H1 (cell line): ENCODE results near the gene TCF4. TPM values are rescaled to one million over a fixed set of nuclear protein-coding genes. Genes with fewer than 3 reads are reported as not detected.

Experiments
- CTCF ChIA-PET: fragments of 300-600 bp; sonication (Branson Sonifier 250); formaldehyde crosslinking; loops from one replicate; lab custom pipeline; 2021; ENCODE audit not compliant: partially characterized antibody; lab: Charles Lee
- POLR2A ChIA-PET: fragments of 300-600 bp; sonication (Branson Sonifier 250); formaldehyde crosslinking; loops from one replicate; lab custom pipeline; 2021; ENCODE audit warnings: inconsistent platforms; ENCODE audit not compliant: partially characterized antibody; lab: Charles Lee
- DNase-seq, 2 experiments: peaks; one replicate each; pipeline versions ENCODE4 v3.0.0 to v3.0.0-alpha.2; 2010 to 2022; ENCODE audit warnings: low spot score in 2 of 2, low read depth in 1 of 2, mixed read lengths in 1 of 2
- FAIRE-seq: peaks from 2 replicates; lab custom pipeline; 2011; peaks lifted over from hg19 to GRCh38; lab: Jason Lieb, UNC
- H2AFZ ChIP-seq: 2 replicates; pipeline ENCODE4 v1.8.1; 2012; ENCODE audit warnings: low read length, inconsistent platforms
- H2AK5ac ChIP-seq: 2 replicates; pipeline ENCODE4 v1.6.1; 2013; ENCODE audit warnings: low read depth, low read length
- H2BK120ac ChIP-seq: replicated peaks from 2 replicates; pipeline ENCODE3; 2013; ENCODE audit warnings: low read depth, low read length, inconsistent platforms
- H2BK12ac ChIP-seq: 2 replicates; pipeline ENCODE4 v1.6.1; 2013; ENCODE audit warnings: low read depth, low read length
- H2BK15ac ChIP-seq: 2 replicates; pipeline ENCODE4 v1.6.1; 2013; ENCODE audit warnings: low read length
- H2BK20ac ChIP-seq: 2 replicates; pipeline ENCODE4 v1.6.1; 2013; ENCODE audit warnings: low read length
- H2BK5ac ChIP-seq: 2 replicates; pipeline ENCODE4 v1.6.1; 2013; ENCODE audit warnings: low read depth, low read length
- H3K14ac ChIP-seq: 2 replicates; pipeline ENCODE4 v1.6.1; 2013; ENCODE audit warnings: inconsistent platforms; ENCODE audit not compliant: insufficient read length
- H3K18ac ChIP-seq: 2 replicates; pipeline ENCODE4 v1.6.1; 2013; ENCODE audit warnings: low read length; ENCODE audit errors: extremely low read depth
- H3K23ac ChIP-seq: 2 replicates; pipeline ENCODE4 v1.6.1; 2013; ENCODE audit warnings: inconsistent platforms; ENCODE audit not compliant: insufficient read length
- H3K23me2 ChIP-seq: 2 replicates; pipeline ENCODE4 v1.6.1; 2013; ENCODE audit warnings: low read depth, low read length
- H3K27ac ChIP-seq: 2 replicates; pipeline ENCODE4 v1.6.1; 2011; ENCODE audit warnings: low read depth, low read length, inconsistent platforms
- H3K27me3 ChIP-seq, 4 experiments: replicated peaks in 1 of 4; 1 replicate in 1 of 4; 2 replicates in 3 of 4; pipeline versions ENCODE4 v1.6.1 to v1.8.1; 2011 to 2013; ENCODE audit warnings: low read length in 3 of 4, mild to moderate bottlenecking in 3 of 4, inconsistent platforms in 2 of 4, mixed read lengths in 2 of 4, moderate library complexity in 1 of 4; ENCODE audit not compliant: control insufficient read depth in 3 of 4, insufficient read depth in 3 of 4; ENCODE audit errors: extremely low read depth in 1 of 4
- H3K36me3 ChIP-seq, 4 experiments: 2 replicates each; pipeline versions ENCODE4 v1.6.1 to v1.8.1; 2011 to 2013; ENCODE audit warnings: mild to moderate bottlenecking in 4 of 4, low read length in 3 of 4, moderate library complexity in 2 of 4, control low read depth in 1 of 4, inconsistent platforms in 1 of 4; ENCODE audit not compliant: insufficient read depth in 4 of 4, control insufficient read depth in 2 of 4
- H3K4ac ChIP-seq: replicated peaks from 2 replicates; pipeline ENCODE3; 2013; ENCODE audit warnings: low read length, low read depth, mixed read lengths, inconsistent platforms; ENCODE audit not compliant: insufficient read length
- H3K4me1 ChIP-seq, 4 experiments: replicated peaks in 1 of 4; 1 replicate in 1 of 4; 2 replicates in 3 of 4; pipeline versions ENCODE4 v1.6.1 to v1.8.1; 2011 to 2013; ENCODE audit warnings: low read length in 3 of 4, inconsistent platforms in 2 of 4, mixed read lengths in 1 of 4; ENCODE audit not compliant: insufficient read depth in 4 of 4, control insufficient read depth in 3 of 4
- H3K4me2 ChIP-seq, 2 experiments: 2 replicates each; pipeline versions ENCODE4 v1.6.1 to v1.8.1; 2011 to 2013; ENCODE audit warnings: low read depth in 2 of 2, low read length in 2 of 2, control low read depth in 1 of 2, inconsistent platforms in 1 of 2, mild to moderate bottlenecking in 1 of 2; ENCODE audit not compliant: insufficient read depth in 1 of 2
- H3K4me3 ChIP-seq, 4 experiments: fragments of 200-600, 300-600 bp in 1 of 4; sonication (generic), shearing (Covaris generic), sonication (Bioruptor Twin) in 1 of 4; 2 replicates each; pipeline versions ENCODE4 v1.5.1 to v1.8.1; 2011 to 2016; ENCODE audit warnings: low read length in 4 of 4, low read depth in 3 of 4, control low read depth in 2 of 4, inconsistent platforms in 2 of 4, mild to moderate bottlenecking in 2 of 4, mixed read lengths in 1 of 4, moderate library complexity in 1 of 4; ENCODE audit not compliant: insufficient read depth in 2 of 4; ENCODE audit errors: extremely low read depth in 1 of 4
- H3K56ac ChIP-seq: replicated peaks from 2 replicates; pipeline ENCODE3; 2013; ENCODE audit warnings: low read depth, mild to moderate bottlenecking, mixed read lengths, low read length, inconsistent platforms; ENCODE audit not compliant: insufficient read length
- H3K79me1 ChIP-seq: 2 replicates; pipeline ENCODE4 v1.6.1; 2013; ENCODE audit warnings: low read depth, low read length, control low read depth
- H3K79me2 ChIP-seq, 2 experiments: 2 replicates each; pipeline versions ENCODE4 v1.6.1 to v1.8.1; 2012 to 2013; ENCODE audit warnings: low read length in 2 of 2, mild to moderate bottlenecking in 2 of 2, inconsistent platforms in 1 of 2; ENCODE audit not compliant: insufficient read depth in 2 of 2, control insufficient read depth in 1 of 2
- H3K9ac ChIP-seq, 4 experiments: replicated peaks in 1 of 4; 1 replicate in 1 of 4; 2 replicates in 3 of 4; pipeline versions ENCODE4 v1.6.1 to v1.8.1; 2011 to 2013; ENCODE audit warnings: low read depth in 3 of 4, low read length in 3 of 4, control low read depth in 2 of 4, mild to moderate bottlenecking in 2 of 4, moderate library complexity in 2 of 4, inconsistent platforms in 1 of 4; ENCODE audit errors: extremely low read depth in 1 of 4
- H3K9me3 ChIP-seq, 2 experiments: 2 replicates each; pipeline versions ENCODE4 v1.6.1 to v1.8.1; 2012 to 2013; ENCODE audit warnings: mild to moderate bottlenecking in 2 of 2, moderate library complexity in 2 of 2, control low read depth in 1 of 2, inconsistent platforms in 1 of 2, low read depth in 1 of 2, low read length in 1 of 2, mixed read lengths in 1 of 2; ENCODE audit not compliant: insufficient read depth in 2 of 2
- H4K20me1 ChIP-seq, 2 experiments: replicated peaks in 1 of 2; 2 replicates each; pipeline versions ENCODE3 to v1.8.1; 2011 to 2013; ENCODE audit warnings: inconsistent platforms in 2 of 2, low read length in 2 of 2, mild to moderate bottlenecking in 1 of 2; ENCODE audit not compliant: insufficient read depth in 2 of 2, control insufficient read depth in 1 of 2
- H4K5ac ChIP-seq: 2 replicates; pipeline ENCODE4 v1.6.1; 2013; ENCODE audit warnings: low read length, low read depth, mixed read lengths, inconsistent platforms; ENCODE audit not compliant: insufficient read length
- H4K8ac ChIP-seq: 2 replicates; pipeline ENCODE4 v1.8.0; 2013; ENCODE audit warnings: mild to moderate bottlenecking, moderate library complexity, low read length, inconsistent platforms; ENCODE audit not compliant: insufficient read depth; ENCODE audit errors: extremely low read depth
- H4K91ac ChIP-seq: replicated peaks from 2 replicates; pipeline ENCODE3; 2013; ENCODE audit warnings: low read length, mixed read lengths, inconsistent platforms; ENCODE audit not compliant: insufficient read length
- CHD2 ChIP-seq: IDR thresholded peaks from 2 replicates; pipeline ENCODE4 v1.6.1; 2012; ENCODE audit warnings: low read length, improper control_type of control experiment
- EGR1 ChIP-seq: IDR thresholded peaks from 2 replicates; pipeline ENCODE4 v1.6.1; 2011; ENCODE audit warnings: low read depth, low read length, borderline replicate concordance
- POU5F1 ChIP-seq: IDR thresholded peaks from 2 replicates; pipeline ENCODE4 v1.6.1; 2011; ENCODE audit warnings: low read depth, mild to moderate bottlenecking, low read length, moderate library complexity
- RAD21 ChIP-seq, 2 experiments: IDR thresholded peaks in 1 of 2; conservative IDR thresholded peaks in 1 of 2; 2 replicates each; pipeline ENCODE4 v1.6.1; 2011; ENCODE audit warnings: low read depth in 2 of 2, low read length in 2 of 2, improper control_type of control experiment in 1 of 2, inconsistent platforms in 1 of 2, mild to moderate bottlenecking in 1 of 2, moderate library complexity in 1 of 2
- RBBP5 ChIP-seq: IDR thresholded peaks from 2 replicates; pipeline ENCODE4 v1.7.1; 2012; ENCODE audit warnings: low read depth, mild to moderate bottlenecking, inconsistent platforms, low read length, moderate library complexity, borderline replicate concordance
- SP4 ChIP-seq: IDR thresholded peaks from 2 replicates; pipeline ENCODE4 v1.6.1; 2012; ENCODE audit warnings: low read length, inconsistent platforms
- TAF7 ChIP-seq: optimal IDR thresholded peaks from 2 replicates; pipeline ENCODE3; 2011; ENCODE audit warnings: low read depth, mild to moderate bottlenecking, inconsistent platforms, low read length, moderate library complexity, borderline replicate concordance
- TBP ChIP-seq: IDR thresholded peaks from 2 replicates; pipeline ENCODE4 v1.6.1; 2011; ENCODE audit warnings: low read depth, low read length, improper control_type of control experiment
- TEAD4 ChIP-seq: IDR thresholded peaks from 2 replicates; pipeline ENCODE4 v1.6.1; 2012; ENCODE audit warnings: low read depth, low read length, inconsistent platforms, mixed read lengths
- YY1 ChIP-seq: IDR thresholded peaks from 2 replicates; pipeline ENCODE4 v1.6.1; 2011; ENCODE audit warnings: low read depth, mild to moderate bottlenecking, low read length
- WGBS, 2 experiments: shearing (Covaris generic) in 1 of 2; methylation state at CpG; one replicate each; pipeline versions ENCODE4 v1.1.6 to v1.1.7; 2013 to 2015; ENCODE audit warnings: low lambda C conversion rate in 2 of 2, mixed read lengths in 2 of 2, inconsistent platforms in 1 of 2, low coverage in 1 of 2, missing lambda C conversion rate in 1 of 2; ENCODE audit not compliant: insufficient replicate concordance in 2 of 2, insufficient coverage in 1 of 2, insufficient read length in 1 of 2; ENCODE audit errors: extremely low coverage in 1 of 2, missing lambda C conversion rate in 1 of 2; 5-methylcytosine and 5-hydroxymethylcytosine counted together
- polyA plus RNA-seq, 7 experiments: library from polyadenylated mRNA; depleted of rRNA in 3 of 7; stranded (reverse) in 5 of 7; unstranded in 2 of 7; fragments of >200 nt in 5 of 7; fragments of 200-250 nt in 2 of 7; gene quantifications; 1 replicate in 5 of 7; 2 replicates in 1 of 7; 4 replicates in 1 of 7; pipeline versions ENCODE4 v1.2.1 to v1.2.3, GENCODE V29; 2011 to 2013; ENCODE audit warnings: missing spikeins in 2 of 7, mixed read lengths in 2 of 7
- total RNA-seq: library from RNA; stranded (reverse); fragmentation: NEBNext Ultra II Directional; extraction: Animal tissue kit (Norgen Biotek cat#: 25700); gene quantifications from 2 replicates; pipeline ENCODE4 v1.2.1, GENCODE V29; 2021
- TF ChIP-seq, protein P1 (sequence below): IDR thresholded peaks from 2 replicates; pipeline ENCODE4 v1.6.1; 2011; ENCODE audit warnings: low read length, improper control_type of control experiment
- TF ChIP-seq, protein P2 (sequence below): IDR thresholded peaks from 2 replicates; pipeline ENCODE4 v1.6.1; 2012; ENCODE audit warnings: inconsistent platforms

TCF4 gene
- total and polyA plus RNA-seq, 2 of the 8 experiments (the other 6 are each of a cell fraction or from before 2014, with no cell fraction given): 59.3 to 118 TPM

DNA sequence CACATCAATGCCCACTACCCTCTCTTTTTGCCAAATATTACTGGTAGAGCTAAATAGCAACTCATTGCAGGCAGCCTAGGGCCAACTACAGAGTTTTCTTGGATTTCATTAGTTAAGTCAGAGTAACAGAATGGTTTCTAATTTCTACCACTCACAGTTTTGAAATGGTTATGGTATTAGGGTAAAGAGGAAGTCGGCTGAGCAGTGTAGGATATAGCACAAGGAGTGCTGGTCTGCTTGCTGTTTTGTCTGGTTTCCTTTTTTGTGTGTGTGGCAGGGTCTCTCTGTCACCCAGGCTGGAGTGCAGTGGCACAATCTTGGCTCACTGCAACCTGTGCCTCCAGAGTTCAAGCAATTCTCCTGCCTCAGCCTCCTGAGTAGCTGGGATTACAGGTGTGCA lies 339.5 kb downstream of the TCF4 start:
- Histone ChIP-seq H3K23me2 (no peaks in the 10 kb centered on the region), H3K4me1 (peaks cover 0 to 3% (median 0%) of the 10 kb centered on the region in 4 experiments; a peak in 1 of 7 replicates), H3K18ac (no peak overlapping the region), H3K36me3 (peaks cover 0 to 6% (median 2%) of the 10 kb centered on the region in 4 experiments; a peak in 4 of 8 replicates), H3K14ac (no peak overlapping the region), H2BK120ac (no peak overlapping the region), H3K4ac (no peak overlapping the region), H3K9me3 (no peaks in the 10 kb centered on the region), H4K20me1 (peaks cover 0 to 1% of the 10 kb centered on the region in 2 experiments), H2BK5ac (no peak overlapping the region), H3K9ac (no peak overlapping the region), H3K79me1 (no peaks in the 10 kb centered on the region), H2AFZ (no peak overlapping the region), H3K56ac (no peak overlapping the region), H3K27me3 (no peaks in the 10 kb centered on the region), H4K5ac (no peak overlapping the region), H3K23ac (no peak overlapping the region), H2BK15ac (no peak overlapping the region), H3K27ac (no peak overlapping the region), H4K8ac (no peak overlapping the region), H3K79me2 (no peaks in the 10 kb centered on the region), H2BK12ac (no peak overlapping the region), H3K4me2 (no peak overlapping the region), H4K91ac (no peak overlapping the region), H2AK5ac (no peak overlapping the region), H2BK20ac (no peak overlapping the region), H3K4me3 (no peak overlapping the region)
- ChIA-PET POLR2A (no interaction called here), CTCF (interaction anchor here (0.5 kb wide), 1 partner anchor 27 kb away, joined by 3 read pairs; no protein-coding TSS in a partner anchor)
- 86% methylated on average over 1 of the region's 1 CpG; no CpG with 5 or more reads in 1 of the 2 experiments for WGBS, 2 experiments
- FAIRE-seq (no peak), DNase-seq (no peak)
- TF ChIP-seq TBP: no peak
- TF ChIP-seq POU5F1: no peak
- no peak for TF ChIP-seq YY1
- TF ChIP-seq SP4: no peak
- TF ChIP-seq EGR1: no peak
- no peak for TF ChIP-seq RBBP5
- TF ChIP-seq TEAD4: no peak
- TF ChIP-seq, protein P1, sequence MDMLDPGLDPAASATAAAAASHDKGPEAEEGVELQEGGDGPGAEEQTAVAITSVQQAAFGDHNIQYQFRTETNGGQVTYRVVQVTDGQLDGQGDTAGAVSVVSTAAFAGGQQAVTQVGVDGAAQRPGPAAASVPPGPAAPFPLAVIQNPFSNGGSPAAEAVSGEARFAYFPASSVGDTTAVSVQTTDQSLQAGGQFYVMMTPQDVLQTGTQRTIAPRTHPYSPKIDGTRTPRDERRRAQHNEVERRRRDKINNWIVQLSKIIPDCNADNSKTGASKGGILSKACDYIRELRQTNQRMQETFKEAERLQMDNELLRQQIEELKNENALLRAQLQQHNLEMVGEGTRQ: no peak
- TF ChIP-seq, protein P2, sequence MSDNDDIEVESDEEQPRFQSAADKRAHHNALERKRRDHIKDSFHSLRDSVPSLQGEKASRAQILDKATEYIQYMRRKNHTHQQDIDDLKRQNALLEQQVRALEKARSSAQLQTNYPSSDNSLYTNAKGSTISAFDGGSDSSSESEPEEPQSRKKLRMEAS: no peak
- TF ChIP-seq RAD21 (IDR thresholded peaks at IDR 0.05 in 1 of 2, conservative IDR thresholded peaks at IDR 0.05 in 1 of 2; ENCODE audit: low read depth in 2 of 2, low read length in 2 of 2): no peak
- TF ChIP-seq TAF7: no peak
- no peak for TF ChIP-seq CHD2
